GM19239 (cell line): Measurements from ENCODE around the gene C6orf52.

Experiments used
- DNase-seq: peaks from one replicate; pipeline ENCODE4 v3.0.0; 2011; ENCODE audit warnings: low spot score; ENCODE audit not compliant: insufficient read length
- FAIRE-seq: peaks from 2 replicates; lab custom pipeline; 2011; peaks lifted over from hg19 to GRCh38; lab: Jason Lieb, UNC

The C6orf52 gene

DNA sequence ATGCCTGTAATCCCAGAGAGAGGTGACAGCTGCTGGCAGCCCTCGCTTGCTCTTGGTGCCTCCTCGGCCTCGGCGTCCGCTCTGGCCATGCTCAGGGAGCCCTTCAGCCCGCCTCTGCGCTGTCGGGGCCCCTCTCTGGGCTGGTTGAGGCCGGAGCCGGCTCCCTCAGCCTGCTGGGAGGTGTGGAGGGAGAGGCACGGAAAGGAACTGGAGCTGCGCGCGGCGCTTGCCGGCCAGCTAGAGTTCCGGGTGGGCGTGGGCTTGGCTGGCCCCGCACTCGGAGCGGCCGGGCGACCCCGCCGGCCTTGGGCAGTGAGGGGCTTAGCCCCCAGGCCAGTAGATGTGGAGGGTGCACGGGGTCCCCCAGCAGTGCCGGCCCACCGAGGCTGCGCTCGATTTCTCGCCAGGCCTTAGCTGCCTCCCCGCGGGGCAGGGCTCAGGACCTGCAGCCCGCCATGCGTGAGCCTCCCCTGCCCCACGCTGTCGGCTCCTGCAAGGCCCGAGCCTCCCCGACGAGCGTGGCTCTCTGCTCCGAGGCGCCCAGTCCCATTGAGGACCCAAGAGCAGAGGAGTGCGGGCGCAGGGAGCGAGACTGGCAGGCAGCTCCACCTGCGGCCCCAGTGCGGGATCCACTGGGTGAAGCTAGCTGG, 34.6 kb downstream of the C6orf52 start:
- DNase-seq (no peak), FAIRE-seq (no peak)

DNA sequence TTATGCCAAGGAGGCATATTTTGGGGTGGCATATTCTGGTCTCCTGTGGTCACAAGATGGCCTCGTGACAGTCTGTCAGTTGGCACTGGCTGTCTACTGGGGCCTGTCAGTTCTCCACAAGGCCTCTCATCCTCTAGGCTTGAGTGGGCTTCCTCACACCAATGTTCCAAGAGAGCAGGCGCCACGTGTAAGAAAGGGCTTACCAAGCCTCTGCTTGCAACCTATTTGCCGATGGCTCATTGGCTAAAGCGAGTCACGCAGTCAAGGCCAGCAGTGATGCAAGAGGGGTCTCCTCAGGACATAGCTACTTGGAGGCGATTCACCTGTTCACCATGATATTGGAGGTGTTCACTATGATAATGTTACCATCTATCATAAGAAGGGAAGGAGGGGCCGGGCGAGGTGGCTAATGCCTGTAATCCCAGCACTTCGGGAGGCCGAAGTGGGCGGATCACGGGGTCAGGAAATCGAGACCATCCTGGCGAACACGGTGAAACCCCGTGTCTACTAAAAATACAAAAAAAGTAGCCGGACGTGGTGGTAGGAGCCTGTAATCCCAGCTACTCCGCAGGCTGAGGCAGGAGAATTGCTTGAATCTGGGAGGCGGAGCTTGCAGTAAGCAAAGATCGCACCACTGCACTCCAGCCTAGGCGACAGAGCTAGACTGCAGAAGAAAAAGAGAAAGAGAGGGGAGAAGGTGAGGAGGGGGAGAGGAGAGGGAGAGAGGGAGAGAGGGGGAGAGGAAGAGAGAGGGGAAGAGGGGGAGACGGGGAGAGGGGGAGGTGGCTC, 35.3 kb downstream of the C6orf52 start:
- no peak for FAIRE-seq
- DNase-seq = no peak

DNA sequence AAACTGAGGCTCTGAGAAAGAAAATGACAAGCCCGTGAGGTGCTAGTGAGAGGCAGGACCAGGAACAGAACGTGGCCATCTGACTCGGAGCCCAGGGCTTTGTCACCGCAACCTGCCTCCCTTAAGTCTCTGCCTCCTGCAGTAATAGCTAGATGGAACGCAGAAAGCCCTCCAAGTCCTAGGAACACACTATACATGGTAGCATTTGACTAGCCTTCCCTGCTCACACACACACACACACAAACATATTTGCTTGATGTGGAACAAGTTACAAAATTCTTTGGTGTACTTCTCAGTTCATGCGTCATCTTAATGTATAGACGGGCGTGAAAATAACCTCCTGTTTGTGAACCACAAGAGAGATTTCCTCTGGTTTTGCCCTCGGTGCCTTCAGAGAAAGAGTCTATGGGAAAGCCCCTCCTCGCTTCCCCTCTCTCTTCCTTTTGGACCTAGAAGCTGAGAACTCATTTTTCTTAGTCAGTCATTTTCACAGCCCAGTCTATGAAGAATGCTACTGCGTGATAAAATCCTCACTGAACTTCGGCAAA, 38.8 kb downstream of the C6orf52 start:
- DNase-seq = peak; percentile 13
- peak; percentile 42 for FAIRE-seq

DNA sequence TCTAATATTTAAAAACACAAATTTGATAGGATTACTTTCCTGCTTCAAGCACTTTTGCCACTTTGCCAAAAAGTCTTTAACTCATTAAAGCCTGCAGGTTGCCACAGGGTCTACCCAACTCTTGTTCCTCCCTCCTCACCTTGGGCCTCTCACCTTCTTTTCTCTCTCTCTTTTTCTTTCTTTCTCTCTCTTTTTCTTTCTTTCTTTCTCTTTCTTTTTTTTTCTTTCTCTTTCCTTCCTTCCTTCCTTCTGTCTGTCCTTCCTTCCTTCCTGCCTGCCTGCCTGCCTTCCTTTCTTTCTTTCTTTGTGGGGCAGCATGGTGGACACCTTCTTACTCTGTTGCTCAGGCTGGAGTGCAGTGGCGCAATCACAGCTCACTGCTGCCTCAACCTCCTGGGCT, 50.2 kb downstream of the C6orf52 start:
- peak; percentile 18 for FAIRE-seq

GRCh38 chr6:10643201-10643651, 51.2 kb downstream of the C6orf52 start:
- FAIRE-seq (peak; percentile 70), DNase-seq (no peak)

More for the DNA sequence above, 50.2 kb downstream of the C6orf52 start:
- DNase-seq = no peak

DNA sequence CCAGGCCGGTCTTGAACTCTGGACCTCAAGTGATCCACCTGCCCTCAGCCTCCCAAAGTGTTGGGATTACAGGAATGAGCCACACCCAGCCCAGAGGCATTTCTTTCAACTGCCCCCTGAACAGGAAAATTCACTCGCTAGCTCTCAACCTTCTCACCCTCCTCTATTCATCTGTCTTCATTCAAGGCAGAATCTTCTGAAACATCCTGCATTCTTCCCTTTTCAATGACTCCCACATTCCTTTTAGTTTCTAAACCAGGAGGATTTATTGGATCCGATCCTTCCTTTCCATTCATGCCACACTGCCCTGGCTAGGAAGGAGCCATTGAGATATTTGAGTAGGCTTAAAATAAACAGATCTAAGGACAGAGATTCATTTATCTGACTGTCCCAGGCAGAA, 52.9 kb downstream of the C6orf52 start:
- FAIRE-seq (no peak), DNase-seq (no peak)

DNA sequence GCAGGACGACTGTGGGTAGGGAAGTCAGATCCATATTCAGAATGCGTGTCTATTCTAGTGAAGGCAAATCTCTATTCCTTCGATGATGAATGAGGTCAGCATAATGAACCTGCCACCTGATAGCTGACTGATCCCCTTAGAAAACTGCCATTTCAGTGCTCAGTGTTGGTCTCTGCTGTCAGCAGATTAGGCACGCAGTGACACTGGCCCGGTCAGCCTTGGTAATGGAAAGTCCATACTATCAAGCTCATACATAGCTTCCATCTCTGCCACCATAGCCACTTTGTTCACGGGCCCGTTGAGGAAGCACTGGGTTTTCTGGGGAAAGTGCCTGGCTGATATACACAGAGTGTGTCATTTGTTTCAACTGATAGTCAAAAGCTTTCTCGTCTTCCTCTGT, 54.0 kb downstream of the C6orf52 start:
- FAIRE-seq = no peak

GRCh38 chr6:10633216-10633615, 61.2 kb downstream of the C6orf52 start:
- FAIRE-seq = no peak
- peak; percentile 8 for DNase-seq

More for the DNA sequence above, 54.0 kb downstream of the C6orf52 start:
- no peak for DNase-seq

- FAIRE-seq = no peak
- no peak for DNase-seq
Observed at GRCh38 chr6:10630178-10630577, 64.2 kb downstream of the C6orf52 start.

- DNase-seq (no peak), FAIRE-seq (no peak)
Observed at GRCh38 chr6:10627800-10628199, 66.6 kb downstream of the C6orf52 start.

DNA sequence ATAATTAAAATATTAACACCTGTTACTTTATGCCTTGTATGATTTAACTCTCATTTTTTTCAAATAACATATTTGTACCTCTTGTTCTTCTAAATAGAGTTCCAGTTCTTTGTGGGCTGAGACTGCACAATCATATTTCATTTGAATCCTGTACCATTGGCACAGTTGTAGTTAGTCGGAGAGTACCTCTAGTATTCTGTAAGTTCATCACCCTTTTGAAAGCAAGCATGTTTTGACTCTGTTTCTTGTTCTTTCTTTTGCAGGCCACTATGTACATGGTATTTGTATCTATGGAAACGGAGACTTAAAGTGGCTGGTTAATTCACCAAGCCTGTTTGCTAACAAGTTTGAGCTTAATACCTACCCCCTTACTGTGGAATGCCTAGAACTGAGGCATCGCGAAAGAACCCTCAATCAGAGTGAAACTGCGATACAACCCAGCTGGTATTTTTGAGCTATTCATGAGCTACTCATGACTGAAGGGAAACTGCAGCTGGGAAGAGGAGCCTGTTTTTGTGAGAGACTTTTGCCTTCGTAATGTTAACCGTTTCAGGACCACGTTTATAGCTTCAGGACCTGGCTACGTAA, 68.2 kb downstream of the C6orf52 start:
- DNase-seq (no peak), FAIRE-seq (no peak)

GRCh38 chr6:10624836-10625235, 69.6 kb downstream of the C6orf52 start:
- FAIRE-seq (no peak), DNase-seq (no peak)

GRCh38 chr6:10621847-10622246, 72.6 kb downstream of the C6orf52 start:
- FAIRE-seq = no peak
- no peak for DNase-seq
